SW480 (cell line): ENCODE results near the gene SETBP1.

Source experiments
- DNase-seq: peaks from one replicate; pipeline ENCODE4 v3.0.0-alpha.2; 2016; ENCODE audit warnings: low spot score

Gene SETBP1

GRCh38 chr18:44973282-44973681 is 292.6 kb downstream of the SETBP1 start:
- DNase-seq, result no peak

- no peak for DNase-seq
Observed at GRCh38 chr18:44974174-44974573, 293.5 kb downstream of the SETBP1 start.

GRCh38 chr18:44977856-44978255 is 297.2 kb downstream of the SETBP1 start:
- no peak for DNase-seq

- no peak for DNase-seq
Observed at GRCh38 chr18:44979748-44980147, 299.1 kb downstream of the SETBP1 start.

- DNase-seq, result no peak
Observed at GRCh38 chr18:44981121-44981520, 300.4 kb downstream of the SETBP1 start.

- DNase-seq, result no peak
Observed at GRCh38 chr18:44986933-44987332, 306.2 kb downstream of the SETBP1 start.

GRCh38 chr18:44987371-44987770 is 306.7 kb downstream of the SETBP1 start:
- no peak for DNase-seq

GRCh38 chr18:44988821-44989587 is 308.3 kb downstream of the SETBP1 start:
- no peak for DNase-seq

GRCh38 chr18:44996261-44996660 is 315.6 kb downstream of the SETBP1 start:
- DNase-seq, result no peak

GRCh38 chr18:44997174-44997573 is 316.5 kb downstream of the SETBP1 start:
- DNase-seq, result no peak

GRCh38 chr18:44998360-44998759 is 317.7 kb downstream of the SETBP1 start:
- no peak for DNase-seq

GRCh38 chr18:45004546-45005080 is 323.9 kb downstream of the SETBP1 start:
- DNase-seq, result no peak

GRCh38 chr18:45006934-45007333 is 326.2 kb downstream of the SETBP1 start:
- no peak for DNase-seq

GRCh38 chr18:45007531-45007930 is 326.8 kb downstream of the SETBP1 start:
- DNase-seq, result no peak

- DNase-seq, result no peak
Observed at GRCh38 chr18:45008694-45009413, 328.2 kb downstream of the SETBP1 start.

GRCh38 chr18:45009756-45010155 is 329.1 kb downstream of the SETBP1 start:
- no peak for DNase-seq

GRCh38 chr18:45012286-45012685 is 331.6 kb downstream of the SETBP1 start:
- DNase-seq, result no peak

GRCh38 chr18:45014047-45014501 is 333.4 kb downstream of the SETBP1 start:
- peak; percentile 0 for DNase-seq

- no peak for DNase-seq
Observed at GRCh38 chr18:45015788-45016128, 335.1 kb downstream of the SETBP1 start.

- DNase-seq, result no peak
Observed at GRCh38 chr18:45019469-45019868, 338.8 kb downstream of the SETBP1 start.

GRCh38 chr18:45023519-45023918 is 342.8 kb downstream of the SETBP1 start:
- DNase-seq, result no peak

- DNase-seq, result no peak
Observed at GRCh38 chr18:45024357-45025088, 343.8 kb downstream of the SETBP1 start.

- no peak for DNase-seq
Observed at GRCh38 chr18:45025089-45025450, 344.4 kb downstream of the SETBP1 start.
